ENCODE data around the gene NDUFV3.
"Not testable (repeated sequence)": the region's sequence is repeated elsewhere in the genome, so short reads cannot be mapped to it uniquely, and the experiment has no call there.

Gene NDUFV3

GRCh38 chr21:42892931-42893755, at the start of gene NDUFV3:
Gene NDUFV3, plus strand, starts transcription at chr21:42893309. Its CDS starts 25 bp downstream, at chr21:42893334.
- H3K36me3 ChIP-seq (ENCODE audit: control insufficient read depth, insufficient read depth, low read length) = peaks cover 21% of the 10 kb centered on the region
- peaks cover 5% of the 10 kb centered on the region for H3K4me1 ChIP-seq (ENCODE audit: control insufficient read depth, insufficient read depth, low read length)
- H3K9me3 ChIP-seq (ENCODE audit: control insufficient read depth, insufficient read depth, low read depth, low read length) = no peaks in the 10 kb centered on the region
- no peaks in the 10 kb centered on the region for H3K27me3 ChIP-seq (ENCODE audit: control insufficient read depth, insufficient read depth, low read length)
- H3K9ac ChIP-seq (ENCODE audit: low read length) = peak within 1 kb of the TSS; percentile 90
- H3K4me3 ChIP-seq (ENCODE audit: low read depth, low read length) = peak within 1 kb of the TSS; percentile 88
- peak within 1 kb of the TSS; percentile 86 for H3K27ac ChIP-seq (ENCODE audit: low read depth, low read length)

DNA sequence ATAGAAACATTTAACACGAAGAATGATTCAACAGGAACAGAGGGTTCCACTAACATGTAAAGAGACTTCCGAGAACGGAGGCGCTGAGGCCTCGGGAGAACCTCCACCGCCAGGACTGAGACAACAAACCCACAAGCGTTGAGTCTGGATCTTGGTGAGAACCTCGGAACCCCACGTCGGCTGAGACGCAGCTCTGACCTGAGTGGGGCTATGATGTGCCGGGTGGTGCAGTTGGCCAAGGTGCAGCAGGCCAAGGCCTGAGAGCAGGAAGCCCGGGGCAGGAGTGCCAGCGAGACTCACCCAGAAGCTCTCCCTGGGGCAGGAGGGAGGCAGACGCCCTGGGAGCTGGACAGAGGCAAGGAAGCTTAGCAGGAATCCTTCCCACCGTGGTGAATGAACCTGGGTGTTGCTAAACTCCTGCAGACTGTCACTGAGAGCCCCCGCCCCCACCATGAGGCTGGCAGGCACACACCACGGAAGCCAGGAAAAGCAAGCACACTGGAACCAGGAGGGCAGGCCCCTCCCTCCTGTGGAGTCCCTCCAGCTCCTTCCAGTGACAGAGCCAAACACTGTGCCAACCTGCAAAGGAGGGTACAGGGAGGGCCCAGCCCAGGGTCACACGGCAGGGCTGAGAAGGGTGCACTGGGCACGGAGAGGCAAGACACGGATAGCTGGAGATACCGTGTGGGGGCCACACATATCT, 48.5 kb upstream of the NDUFV3 start:
- Histone ChIP-seq H3K36me3 (ENCODE audit: control insufficient read depth, insufficient read depth, low read length) (peaks cover 91% of the 10 kb centered on the region), H3K9ac (ENCODE audit: low read length) (no peak overlapping the region), H3K4me3 (ENCODE audit: low read depth, low read length) (no peak overlapping the region), H3K4me1 (ENCODE audit: control insufficient read depth, insufficient read depth, low read length) (no peaks in the 10 kb centered on the region), H3K9me3 (ENCODE audit: control insufficient read depth, insufficient read depth, low read depth, low read length) (no peaks in the 10 kb centered on the region), H3K27me3 (ENCODE audit: control insufficient read depth, insufficient read depth, low read length) (no peaks in the 10 kb centered on the region), H3K27ac (ENCODE audit: low read depth, low read length) (no peak overlapping the region)

- no peak overlapping the region for H3K27ac ChIP-seq (ENCODE audit: low read depth, low read length)
- H3K36me3 ChIP-seq (ENCODE audit: control insufficient read depth, insufficient read depth, low read length) = peaks cover 91% of the 10 kb centered on the region
These were observed 47.7 kb upstream of the NDUFV3 start for GRCh38 chr21:42845296-42845965.

GRCh38 chr21:42846221-42846620, 46.9 kb upstream of the NDUFV3 start:
- Histone ChIP-seq H3K9ac (ENCODE audit: low read length) (no peak overlapping the region), H3K4me1 (ENCODE audit: control insufficient read depth, insufficient read depth, low read length) (no peaks in the 10 kb centered on the region), H3K27me3 (ENCODE audit: control insufficient read depth, insufficient read depth, low read length) (no peaks in the 10 kb centered on the region), H3K36me3 (ENCODE audit: control insufficient read depth, insufficient read depth, low read length) (peaks cover 90% of the 10 kb centered on the region), H3K4me3 (ENCODE audit: low read depth, low read length) (no peak overlapping the region), H3K27ac (ENCODE audit: low read depth, low read length) (no peak overlapping the region), H3K9me3 (ENCODE audit: control insufficient read depth, insufficient read depth, low read depth, low read length) (no peaks in the 10 kb centered on the region)

More at GRCh38 chr21:42845296-42845965, 47.7 kb upstream of the NDUFV3 start:
- Histone ChIP-seq H3K9ac (ENCODE audit: low read length) (no peak overlapping the region), H3K27me3 (ENCODE audit: control insufficient read depth, insufficient read depth, low read length) (no peaks in the 10 kb centered on the region), H3K9me3 (ENCODE audit: control insufficient read depth, insufficient read depth, low read depth, low read length) (no peaks in the 10 kb centered on the region), H3K4me3 (ENCODE audit: low read depth, low read length) (no peak overlapping the region), H3K4me1 (ENCODE audit: control insufficient read depth, insufficient read depth, low read length) (no peaks in the 10 kb centered on the region)

DNA sequence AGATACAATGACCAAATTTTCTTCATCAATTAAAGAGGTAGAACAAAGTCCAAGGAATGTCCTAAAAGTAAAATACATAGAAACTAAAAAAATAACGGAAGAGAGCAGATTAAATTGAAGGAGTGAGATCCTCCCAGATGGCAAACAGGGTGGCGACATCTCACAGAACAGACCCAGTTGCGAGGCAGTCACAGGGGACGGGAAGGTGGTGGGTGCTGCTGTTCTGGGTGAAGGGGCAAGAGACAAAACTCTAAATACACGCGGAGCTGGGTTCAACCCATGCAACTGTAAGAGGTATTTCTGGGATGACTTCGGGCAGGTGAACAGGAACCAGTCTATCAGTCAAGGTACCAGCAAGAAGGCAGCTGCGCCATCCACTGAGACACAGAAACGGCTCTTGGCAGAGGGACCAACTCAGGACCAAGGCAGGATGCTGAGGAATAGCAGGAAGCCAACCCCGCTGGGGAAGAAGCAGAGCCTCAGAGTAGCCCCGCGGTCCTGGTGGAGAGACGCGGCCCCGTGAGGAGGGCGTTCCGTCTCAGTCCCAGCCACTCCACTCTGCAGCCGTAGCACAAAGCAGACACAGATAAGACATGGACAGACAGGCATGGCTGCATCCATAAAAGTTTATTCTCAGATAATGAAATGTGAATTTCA, 45.9 kb upstream of the NDUFV3 start:
- H3K4me1 ChIP-seq (ENCODE audit: control insufficient read depth, insufficient read depth, low read length) = no peaks in the 10 kb centered on the region
- peaks cover 94% of the 10 kb centered on the region for H3K36me3 ChIP-seq (ENCODE audit: control insufficient read depth, insufficient read depth, low read length)
- H3K9me3 ChIP-seq (ENCODE audit: control insufficient read depth, insufficient read depth, low read depth, low read length) = no peaks in the 10 kb centered on the region
- no peaks in the 10 kb centered on the region for H3K27me3 ChIP-seq (ENCODE audit: control insufficient read depth, insufficient read depth, low read length)
- no peak overlapping the region for H3K27ac ChIP-seq (ENCODE audit: low read depth, low read length)
- H3K4me3 ChIP-seq (ENCODE audit: low read depth, low read length) = no peak overlapping the region
- no peak overlapping the region for H3K9ac ChIP-seq (ENCODE audit: low read length)

DNA sequence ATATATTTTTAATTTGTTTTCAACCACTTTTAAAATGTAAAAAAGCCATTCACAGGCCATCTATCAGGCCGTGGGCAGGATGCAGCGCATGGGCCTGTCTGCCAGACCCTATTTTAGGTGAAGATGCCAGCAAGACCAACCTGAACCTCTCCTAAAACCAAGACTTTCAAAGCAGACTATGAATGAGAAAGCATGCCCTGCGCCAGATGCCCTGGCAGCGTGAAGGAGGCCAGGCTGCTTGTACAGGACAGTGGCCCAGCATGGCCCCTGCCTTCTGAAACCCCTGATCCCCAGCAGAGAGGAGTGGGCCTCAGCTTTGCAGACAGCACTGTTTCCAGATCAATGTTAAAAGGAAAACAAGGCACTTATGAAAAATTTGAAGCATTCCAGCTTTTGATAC, 45.4 kb upstream of the NDUFV3 start:
- H3K27me3 ChIP-seq (ENCODE audit: control insufficient read depth, insufficient read depth, low read length) = no peaks in the 10 kb centered on the region
- peaks cover 93% of the 10 kb centered on the region for H3K36me3 ChIP-seq (ENCODE audit: control insufficient read depth, insufficient read depth, low read length)
- no peak overlapping the region for H3K4me3 ChIP-seq (ENCODE audit: low read depth, low read length)
- H3K4me1 ChIP-seq (ENCODE audit: control insufficient read depth, insufficient read depth, low read length) = no peaks in the 10 kb centered on the region
- H3K9ac ChIP-seq (ENCODE audit: low read length) = no peak overlapping the region
- H3K27ac ChIP-seq (ENCODE audit: low read depth, low read length) = no peak overlapping the region
- H3K9me3 ChIP-seq (ENCODE audit: control insufficient read depth, insufficient read depth, low read depth, low read length) = no peaks in the 10 kb centered on the region

DNA sequence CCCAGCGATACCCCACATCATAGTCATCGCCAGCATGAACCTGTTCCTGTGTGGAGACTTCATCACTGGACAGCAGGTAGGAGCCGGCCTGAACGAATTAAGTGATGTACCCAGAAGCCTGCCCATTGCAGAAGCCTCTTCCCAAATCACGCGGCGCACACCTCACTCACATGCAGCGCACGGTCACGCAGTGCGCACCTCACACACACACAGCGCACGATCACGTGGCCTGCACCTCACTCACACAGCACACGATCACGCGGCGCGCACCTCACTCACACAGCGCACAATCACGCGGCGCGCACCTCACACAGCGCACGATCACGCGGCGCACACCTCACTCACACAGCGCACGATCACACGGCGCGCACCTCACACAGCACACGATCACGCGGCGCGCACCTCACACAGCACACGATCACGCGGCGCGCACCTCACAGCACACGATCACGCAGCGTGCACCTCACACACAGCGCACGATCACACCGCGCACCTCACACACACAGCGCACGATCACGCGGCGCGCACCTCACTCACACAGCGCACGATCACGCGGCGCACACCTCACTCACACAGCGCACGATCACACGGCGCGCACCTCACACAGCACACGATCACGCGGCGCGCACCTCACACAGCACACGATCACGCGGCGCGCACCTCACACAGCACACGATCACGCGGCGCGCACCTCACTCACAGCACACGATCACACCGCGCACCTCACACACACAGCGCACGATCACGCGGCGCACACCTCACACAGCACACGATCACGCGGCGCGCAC, 44.8 kb upstream of the NDUFV3 start:
- peaks cover 94% of the 10 kb centered on the region for H3K36me3 ChIP-seq (ENCODE audit: control insufficient read depth, insufficient read depth, low read length)
- H3K9ac ChIP-seq (ENCODE audit: low read length); H3K27me3 ChIP-seq (ENCODE audit: control insufficient read depth, insufficient read depth, low read length); H3K4me3 ChIP-seq (ENCODE audit: low read depth, low read length); H3K9me3 ChIP-seq (ENCODE audit: control insufficient read depth, insufficient read depth, low read depth, low read length); H3K4me1 ChIP-seq (ENCODE audit: control insufficient read depth, insufficient read depth, low read length); H3K27ac ChIP-seq (ENCODE audit: low read depth, low read length): not testable (repeated sequence)

GRCh38 chr21:42848932-42849758, 44.0 kb upstream of the NDUFV3 start:
- Histone ChIP-seq H3K27ac (ENCODE audit: low read depth, low read length) (no peak overlapping the region), H3K4me1 (ENCODE audit: control insufficient read depth, insufficient read depth, low read length) (no peaks in the 10 kb centered on the region), H3K36me3 (ENCODE audit: control insufficient read depth, insufficient read depth, low read length) (peaks cover 97% of the 10 kb centered on the region), H3K27me3 (ENCODE audit: control insufficient read depth, insufficient read depth, low read length) (no peaks in the 10 kb centered on the region), H3K9me3 (ENCODE audit: control insufficient read depth, insufficient read depth, low read depth, low read length) (no peaks in the 10 kb centered on the region), H3K4me3 (ENCODE audit: low read depth, low read length) (no peak overlapping the region), H3K9ac (ENCODE audit: low read length) (no peak overlapping the region)

GRCh38 chr21:42849759-42850412, 43.2 kb upstream of the NDUFV3 start:
- no peak overlapping the region for H3K4me3 ChIP-seq (ENCODE audit: low read depth, low read length)
- no peaks in the 10 kb centered on the region for H3K27me3 ChIP-seq (ENCODE audit: control insufficient read depth, insufficient read depth, low read length)
- H3K36me3 ChIP-seq (ENCODE audit: control insufficient read depth, insufficient read depth, low read length) = peaks cover 97% of the 10 kb centered on the region
- no peak overlapping the region for H3K9ac ChIP-seq (ENCODE audit: low read length)
- H3K9me3 ChIP-seq (ENCODE audit: control insufficient read depth, insufficient read depth, low read depth, low read length) = no peaks in the 10 kb centered on the region
- no peaks in the 10 kb centered on the region for H3K4me1 ChIP-seq (ENCODE audit: control insufficient read depth, insufficient read depth, low read length)
- H3K27ac ChIP-seq (ENCODE audit: low read depth, low read length) = no peak overlapping the region

Measured in HUES6 (cell line).